ENCODE results near the gene ZNF445. TPM values are rescaled to one million over a fixed set of nuclear protein-coding genes. Genes with fewer than 3 reads are reported as not detected.

The ZNF445 gene
- total RNA-seq, 4 donors from 2014 or later, result 9.6 to 15.7 (median 13.6) TPM

DNA sequence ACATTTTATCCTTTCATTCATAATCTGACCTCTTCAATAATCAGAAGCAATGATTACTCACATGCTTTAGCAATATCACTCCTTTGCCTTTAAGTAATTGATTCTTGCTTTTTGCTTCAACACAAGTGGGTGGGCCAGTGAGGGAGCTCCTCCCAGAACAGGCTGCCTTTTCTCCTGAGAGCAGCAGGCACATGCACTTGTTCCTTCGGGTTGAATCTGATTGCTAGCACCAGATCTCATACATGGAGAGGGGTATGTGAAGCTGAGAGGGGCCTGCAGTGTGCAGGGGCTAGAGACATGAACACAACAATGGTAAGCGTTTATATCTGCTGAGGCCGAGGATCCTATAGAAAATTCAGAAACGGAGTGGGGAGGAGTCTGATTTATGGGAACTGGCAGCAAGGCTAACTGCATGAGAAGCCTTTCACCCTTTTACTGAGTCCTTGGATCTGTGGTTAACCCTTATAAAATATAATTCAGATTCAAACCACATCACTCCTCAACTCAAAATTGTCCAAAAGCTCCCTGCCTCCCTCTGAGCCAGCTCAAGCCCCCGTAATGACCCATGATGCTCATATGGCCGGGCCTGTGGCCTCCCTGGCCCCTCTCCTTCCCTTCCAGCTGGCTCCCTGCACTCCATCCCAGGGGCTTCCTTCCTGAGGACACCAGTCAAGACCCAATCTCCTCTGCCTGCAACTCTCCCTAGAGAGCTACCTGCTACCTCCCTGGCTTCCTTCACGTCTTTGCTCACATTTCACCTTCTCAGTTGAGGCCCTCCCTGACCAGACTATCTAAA is 32.4 kb downstream of the ZNF445 start:
- Histone ChIP-seq H3K4me3 (no peak overlapping the region), H3K36me3 (peaks cover 7 to 91% (median 30%) of the 10 kb centered on the region in 3 donors), H3K4me1 (peaks cover 0 to 9% (median 1%) of the 10 kb centered on the region in 4 donors), H3K9me3 (peaks cover 0 to 11% (median 0%) of the 10 kb centered on the region in 4 donors), H3K27ac (no peak overlapping the region), H3K27me3 (no peaks in the 10 kb centered on the region)
- 92 to 94% methylated on average over 7 of the region's 7 CpGs for WGBS, 2 donors
- TF ChIP-seq EP300 (IDR thresholded peaks at IDR 0.05) (no peak), POLR2A (IDR thresholded peaks at IDR 0.05) (no peak)
- TF ChIP-seq, protein P1, sequence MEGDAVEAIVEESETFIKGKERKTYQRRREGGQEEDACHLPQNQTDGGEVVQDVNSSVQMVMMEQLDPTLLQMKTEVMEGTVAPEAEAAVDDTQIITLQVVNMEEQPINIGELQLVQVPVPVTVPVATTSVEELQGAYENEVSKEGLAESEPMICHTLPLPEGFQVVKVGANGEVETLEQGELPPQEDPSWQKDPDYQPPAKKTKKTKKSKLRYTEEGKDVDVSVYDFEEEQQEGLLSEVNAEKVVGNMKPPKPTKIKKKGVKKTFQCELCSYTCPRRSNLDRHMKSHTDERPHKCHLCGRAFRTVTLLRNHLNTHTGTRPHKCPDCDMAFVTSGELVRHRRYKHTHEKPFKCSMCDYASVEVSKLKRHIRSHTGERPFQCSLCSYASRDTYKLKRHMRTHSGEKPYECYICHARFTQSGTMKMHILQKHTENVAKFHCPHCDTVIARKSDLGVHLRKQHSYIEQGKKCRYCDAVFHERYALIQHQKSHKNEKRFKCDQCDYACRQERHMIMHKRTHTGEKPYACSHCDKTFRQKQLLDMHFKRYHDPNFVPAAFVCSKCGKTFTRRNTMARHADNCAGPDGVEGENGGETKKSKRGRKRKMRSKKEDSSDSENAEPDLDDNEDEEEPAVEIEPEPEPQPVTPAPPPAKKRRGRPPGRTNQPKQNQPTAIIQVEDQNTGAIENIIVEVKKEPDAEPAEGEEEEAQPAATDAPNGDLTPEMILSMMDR (IDR thresholded peaks at IDR 0.05), result no peak
- DNase-seq (ENCODE audit: low spot score in 2 of 2), result no peak

GRCh38 chr3:44444437-44444836 is 33.0 kb downstream of the ZNF445 start:
- peaks cover 0 to 12% (median 7%) of the 10 kb centered on the region in 4 donors for H3K4me1 ChIP-seq
- peaks cover 4 to 89% (median 29%) of the 10 kb centered on the region in 3 donors for H3K36me3 ChIP-seq
- H3K27me3 ChIP-seq, result no peaks in the 10 kb centered on the region
- no peak for TF ChIP-seq EP300 (IDR thresholded peaks at IDR 0.05)
- no peak for TF ChIP-seq POLR2A (IDR thresholded peaks at IDR 0.05)
- TF ChIP-seq, protein P1 (IDR thresholded peaks at IDR 0.05), result no peak
- peaks cover 0 to 11% (median 0%) of the 10 kb centered on the region in 4 donors for H3K9me3 ChIP-seq
- H3K27ac ChIP-seq, result no peak overlapping the region
- WGBS, 2 donors, result 95 to 100% methylated on average over 2 of the region's 2 CpGs
- DNase-seq (ENCODE audit: low spot score in 2 of 2), result no peak
- H3K4me3 ChIP-seq, result no peak overlapping the region

- peaks cover 4 to 72% (median 12%) of the 10 kb centered on the region in 3 donors for H3K36me3 ChIP-seq
- no peak for TF ChIP-seq POLR2A (IDR thresholded peaks at IDR 0.05)
- TF ChIP-seq, protein P1 (IDR thresholded peaks at IDR 0.05), result no peak
- no peak for TF ChIP-seq EP300 (IDR thresholded peaks at IDR 0.05)
- WGBS, 2 donors, result 62 to 67% methylated on average over 2 of the region's 2 CpGs
- peak overlapping the region in 1 of 4 donors; percentile 56 for H3K27ac ChIP-seq
- DNase-seq (ENCODE audit: low spot score in 2 of 2), result no peak
- no peak overlapping the region for H3K4me3 ChIP-seq
- H3K9me3 ChIP-seq, result peaks cover 0 to 7% (median 0%) of the 10 kb centered on the region in 4 donors
- peaks cover 0 to 12% (median 10%) of the 10 kb centered on the region in 4 donors for H3K4me1 ChIP-seq
- no peaks in the 10 kb centered on the region for H3K27me3 ChIP-seq
Observed at GRCh38 chr3:44442596-44443309, 34.7 kb downstream of the ZNF445 start.

DNA sequence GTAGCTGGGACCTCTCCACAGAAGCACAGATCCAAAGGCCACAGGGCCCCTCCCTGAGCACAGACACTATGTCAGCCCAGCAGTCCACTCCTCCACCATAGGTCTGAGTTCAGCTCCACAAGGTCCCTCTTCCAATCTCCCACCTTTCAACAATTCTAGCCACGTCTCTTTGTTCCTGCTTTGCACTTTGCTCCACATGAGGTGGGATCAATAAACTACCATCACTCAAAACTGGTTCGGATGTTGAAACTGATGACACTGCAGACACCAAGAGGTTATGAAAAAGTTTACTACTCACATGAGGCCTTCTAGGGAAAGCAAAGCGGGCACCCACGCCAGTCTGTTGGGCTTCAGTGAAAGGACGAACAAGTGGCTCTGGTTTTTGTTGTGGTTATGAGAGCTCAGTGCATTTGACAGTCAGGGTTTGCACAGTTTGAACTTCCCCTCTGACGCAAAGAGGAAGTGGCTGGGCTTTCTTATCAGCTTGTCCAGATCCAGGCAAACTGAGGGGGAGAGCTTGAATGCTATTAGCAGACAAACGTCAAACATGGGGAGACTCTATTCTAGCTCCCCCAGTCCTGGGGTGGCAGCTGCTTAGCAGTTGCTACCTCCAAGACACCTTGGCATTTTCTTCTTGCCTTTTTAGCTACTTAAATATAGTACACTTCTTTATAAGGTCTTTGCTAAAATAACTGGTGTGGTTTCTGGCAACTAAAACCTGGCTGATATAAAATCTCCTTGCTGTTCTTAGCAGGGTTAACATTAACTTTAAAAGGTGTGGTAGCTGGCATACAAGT is 37.8 kb downstream of the ZNF445 start:
- H3K27ac ChIP-seq, result peak overlapping the region; percentile 68 to 90 (median 86)
- H3K4me3 ChIP-seq, result peak overlapping the region in 1 of 4 donors; percentile 30
- no peaks in the 10 kb centered on the region for H3K9me3 ChIP-seq
- 42 to 43% methylated on average over 7 of the region's 7 CpGs for WGBS, 2 donors
- H3K36me3 ChIP-seq, result peaks cover 0 to 41% (median 0%) of the 10 kb centered on the region in 3 donors
- peak; percentile 29 to 72 for DNase-seq (ENCODE audit: low spot score in 2 of 2)
- H3K27me3 ChIP-seq, result no peaks in the 10 kb centered on the region
- H3K4me1 ChIP-seq, result peaks cover 0 to 12% (median 10%) of the 10 kb centered on the region in 4 donors
- TF ChIP-seq POLR2A (IDR thresholded peaks at IDR 0.05) (peak in 1 of 2 donors; percentile 29), EP300 (IDR thresholded peaks at IDR 0.05) (peak in 1 of 2 donors; percentile 87)
- TF ChIP-seq, protein P1 (IDR thresholded peaks at IDR 0.05), result peak in 1 of 5 experiments; percentile 11
